GM19467 (cell line): ENCODE measurements around the gene OSCP1.
"Not testable (repeated sequence)": the region's sequence is repeated elsewhere in the genome, so short reads cannot be mapped to it uniquely, and the experiment has no call there.

ENCODE experiments used
- ATAC-seq: cut with Tn5 transposase; IDR thresholded peaks from one replicate; pipeline ENCODE4 v1.9.1; 2021; ENCODE audit warnings: mild to moderate bottlenecking, moderate library complexity; ENCODE audit not compliant: unreplicated experiment

OSCP1 gene, protein sequence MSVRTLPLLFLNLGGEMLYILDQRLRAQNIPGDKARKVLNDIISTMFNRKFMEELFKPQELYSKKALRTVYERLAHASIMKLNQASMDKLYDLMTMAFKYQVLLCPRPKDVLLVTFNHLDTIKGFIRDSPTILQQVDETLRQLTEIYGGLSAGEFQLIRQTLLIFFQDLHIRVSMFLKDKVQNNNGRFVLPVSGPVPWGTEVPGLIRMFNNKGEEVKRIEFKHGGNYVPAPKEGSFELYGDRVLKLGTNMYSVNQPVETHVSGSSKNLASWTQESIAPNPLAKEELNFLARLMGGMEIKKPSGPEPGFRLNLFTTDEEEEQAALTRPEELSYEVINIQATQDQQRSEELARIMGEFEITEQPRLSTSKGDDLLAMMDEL

GRCh38 chr1:36450270-36450918 is at the start of gene OSCP1:
OSCP1 (minus strand) TSS chr1:36450451; CDS start chr1:36450369, 82 bp downstream.
- peak; percentile 98 for ATAC-seq

GRCh38 chr1:36497207-36497606 is 47.0 kb upstream of the OSCP1 start:
- ATAC-seq, result no peak

GRCh38 chr1:36494971-36495370 is 44.7 kb upstream of the OSCP1 start:
- no peak for ATAC-seq

DNA sequence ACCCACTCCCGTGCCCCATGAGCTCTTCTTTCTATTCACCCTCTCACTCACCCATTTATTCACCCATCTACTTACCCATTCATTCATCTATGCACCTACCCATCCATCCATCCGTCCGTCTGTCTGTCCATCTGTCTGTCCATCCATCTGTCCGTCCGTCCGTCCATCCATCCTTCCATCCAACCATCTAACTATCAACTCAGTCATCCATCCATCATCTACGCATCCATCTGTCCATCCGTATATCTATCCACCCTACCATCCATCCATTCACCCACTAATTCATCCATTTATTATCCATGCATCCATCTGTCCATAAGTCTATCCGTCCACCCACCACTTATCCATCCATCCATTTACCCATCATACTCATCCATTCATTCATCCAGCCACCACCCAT is 43.3 kb upstream of the OSCP1 start:
- no peak for ATAC-seq

GRCh38 chr1:36492491-36492890 is 42.2 kb upstream of the OSCP1 start:
- no peak for ATAC-seq

DNA sequence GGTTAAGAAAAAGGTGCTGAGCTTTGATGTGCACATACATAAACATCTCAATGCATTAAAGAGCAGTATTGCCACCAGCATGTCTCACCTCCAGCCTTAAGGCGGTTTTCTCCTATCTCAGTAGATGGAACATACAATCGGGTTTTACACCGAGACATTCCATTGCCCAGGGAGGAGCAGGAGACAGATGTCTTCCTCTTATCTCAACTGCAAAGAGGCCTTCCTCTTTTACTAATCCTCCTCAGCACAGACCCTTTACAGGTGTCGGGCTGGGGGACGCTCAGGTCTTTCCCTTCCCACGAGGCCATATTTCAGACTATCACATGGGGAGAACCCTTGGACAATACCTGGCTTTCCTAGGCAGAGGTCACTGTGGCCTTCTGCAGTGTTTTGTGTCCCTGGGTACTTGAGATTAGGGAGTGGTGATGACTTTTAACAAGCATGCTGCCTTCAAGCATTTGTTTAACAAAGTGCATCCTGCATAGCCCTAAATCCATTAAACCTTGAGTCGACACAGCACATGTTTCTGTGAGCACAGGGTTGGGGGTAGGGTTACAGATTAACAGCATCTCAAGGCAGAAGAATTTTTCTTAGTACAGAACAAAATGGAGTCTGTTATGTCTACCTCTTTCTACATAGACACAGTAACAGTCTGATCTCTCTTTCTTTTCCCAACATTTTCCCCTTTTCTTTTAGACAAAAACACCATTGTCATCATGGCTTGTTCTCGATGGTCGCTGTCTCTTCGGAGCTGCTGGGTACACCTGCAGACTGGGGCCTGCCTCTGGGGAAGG is 39.2 kb upstream of the OSCP1 start:
- not testable (repeated sequence) for ATAC-seq

- ATAC-seq, result no peak
These were observed 37.7 kb upstream of the OSCP1 start for GRCh38 chr1:36487906-36488305.

- not testable (repeated sequence) for ATAC-seq
These were observed 37.1 kb upstream of the OSCP1 start for GRCh38 chr1:36487336-36487725.

- no peak for ATAC-seq
These were observed 36.4 kb upstream of the OSCP1 start for GRCh38 chr1:36486439-36487335.

DNA sequence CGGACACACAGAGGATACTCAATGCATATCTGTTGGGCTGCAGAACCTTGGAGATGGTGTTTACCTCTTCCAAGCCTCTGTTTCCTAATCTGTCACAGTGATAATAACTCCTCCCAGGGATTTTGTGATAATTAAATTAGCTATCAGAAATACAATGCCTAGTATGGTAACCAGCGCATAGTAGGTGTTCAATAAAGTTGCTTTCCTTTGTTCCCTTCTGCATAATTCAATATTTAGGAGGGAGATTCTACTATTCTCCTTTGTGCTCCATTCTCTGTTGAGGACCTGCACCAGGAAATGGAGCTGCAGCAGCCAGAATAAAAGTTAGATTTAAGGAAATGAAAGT is 35.8 kb upstream of the OSCP1 start:
- ATAC-seq, result no peak

- no peak for ATAC-seq
These were observed 33.8 kb upstream of the OSCP1 start for GRCh38 chr1:36484099-36484498.

- ATAC-seq, result no peak
These were observed 32.6 kb upstream of the OSCP1 start, which contains the start of gene CSF3R for GRCh38 chr1:36482724-36483388. CSF3R (minus strand) TSS chr1:36482913; CDS start chr1:36479496, 3,417 bp downstream.

GRCh38 chr1:36481771-36482723 is 31.8 kb upstream of the OSCP1 start:
- ATAC-seq, result no peak

- ATAC-seq, result no peak
These were observed 30.8 kb upstream of the OSCP1 start for GRCh38 chr1:36481091-36481490.

DNA sequence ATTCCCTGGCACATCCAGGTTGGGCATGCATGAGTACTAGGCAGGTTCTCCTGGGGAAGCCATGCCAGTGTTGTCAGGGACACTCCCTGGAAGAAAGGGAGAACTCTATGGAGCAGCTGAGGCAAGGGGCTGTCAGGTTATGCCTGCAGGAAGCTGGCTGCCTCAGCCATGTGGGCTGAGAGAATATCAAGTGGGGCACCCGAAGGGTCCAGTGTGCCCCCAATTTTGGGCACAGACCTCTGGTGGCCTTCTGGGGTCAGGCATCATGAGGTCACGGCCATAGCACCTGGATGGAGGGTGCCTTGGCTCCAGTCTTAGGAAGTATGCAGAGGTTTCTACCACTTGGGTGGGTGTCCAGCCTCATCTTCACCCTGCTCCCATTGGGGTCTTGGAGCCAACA is 29.9 kb upstream of the OSCP1 start:
- no peak for ATAC-seq

DNA sequence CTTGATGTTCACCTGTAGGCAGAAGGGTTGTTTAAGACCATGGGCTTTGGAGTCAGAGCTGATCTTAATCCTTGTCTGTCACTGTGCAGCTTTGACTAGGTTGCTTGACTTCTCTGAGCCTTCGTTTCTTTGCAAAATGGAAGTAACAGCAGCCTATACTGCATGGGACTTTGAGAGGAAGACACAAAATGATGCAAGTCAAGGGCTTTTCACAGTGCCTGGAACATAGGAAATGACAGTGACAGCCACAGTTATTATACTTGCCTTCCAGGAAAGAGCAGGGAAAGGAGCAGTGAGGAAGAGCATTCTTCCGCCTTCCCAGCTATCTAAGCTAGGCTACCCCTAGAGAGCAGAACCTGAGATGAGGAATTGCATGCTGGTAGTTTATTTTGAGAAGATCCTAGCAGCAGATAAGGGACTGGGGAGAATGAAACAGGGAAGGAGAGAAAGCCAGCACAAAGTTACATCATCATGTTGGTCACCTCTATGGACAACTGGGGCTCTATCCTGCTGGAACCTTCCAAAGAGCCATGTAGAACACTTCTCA is 29.3 kb upstream of the OSCP1 start:
- ATAC-seq, result no peak

DNA sequence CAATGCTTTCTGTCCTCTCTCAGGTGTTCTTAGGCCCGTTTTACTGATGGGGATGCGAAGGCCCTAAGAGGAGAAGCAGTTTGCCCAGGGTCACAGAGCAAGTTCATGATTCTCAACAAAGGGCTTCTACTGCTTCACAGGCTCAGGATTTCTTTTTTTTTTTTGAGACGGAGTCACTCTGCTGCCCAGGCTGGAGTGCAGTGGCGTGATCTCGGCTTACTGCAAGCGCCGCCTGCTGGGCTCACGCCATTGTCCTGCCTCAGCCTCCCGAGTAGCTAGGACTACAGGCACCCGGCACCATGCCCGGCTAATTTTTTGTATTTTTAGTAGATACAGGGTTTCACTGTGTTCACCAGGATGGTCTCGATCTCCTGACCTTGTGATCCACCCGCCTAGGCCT is 27.4 kb upstream of the OSCP1 start:
- ATAC-seq, result not testable (repeated sequence)

DNA sequence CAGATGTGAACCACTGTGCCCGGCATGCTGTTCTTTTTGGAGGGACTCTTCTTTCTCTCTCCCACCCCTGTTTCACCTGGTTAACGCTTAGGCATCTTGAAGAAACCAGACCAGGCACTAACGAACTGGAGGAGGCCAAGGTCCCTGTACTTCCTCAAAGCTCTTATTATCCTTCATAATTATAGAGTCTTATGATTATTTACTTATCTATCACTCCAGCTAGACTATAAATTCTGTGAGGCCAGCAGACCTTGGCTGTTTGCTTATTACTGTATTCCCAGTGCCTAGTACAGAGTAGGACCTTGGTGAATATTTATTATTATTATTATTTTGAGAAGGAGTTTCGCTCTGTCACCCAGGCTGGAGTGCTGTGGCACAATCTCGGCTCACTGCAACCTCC is 26.7 kb upstream of the OSCP1 start:
- no peak for ATAC-seq
